Kasumi-1 (cell line): Measurements from ENCODE around the gene PMS1.
"Not testable (repeated sequence)": the region's sequence is repeated elsewhere in the genome, so short reads cannot be mapped to it uniquely, and the experiment has no call there.

Experiments
- DNase-seq, 2 experiments: peaks; one replicate each; lab custom pipeline; 2025; lab: John Stamatoyannopoulos, UW

The PMS1 gene

GRCh38 chr2:189783927-189784867 lies at the start of gene PMS1, which contains the start of gene ORMDL1:
PMS1 (plus strand) TSS chr2:189784450; CDS start chr2:189791810, 7,360 bp downstream.
ORMDL1 (minus strand) TSS chr2:189784339; CDS start chr2:189782595, 1,744 bp downstream.
- DNase-seq: peak; percentile 95 to 96

- peak; percentile 69 to 83 for DNase-seq
Measured at GRCh38 chr2:189751080-189751658, 33.1 kb upstream of the PMS1 start.

- DNase-seq: no peak
Measured at GRCh38 chr2:189756311-189756952, 27.8 kb upstream of the PMS1 start.

- DNase-seq: not testable (repeated sequence)
Measured at GRCh38 chr2:189760154-189760553, 24.1 kb upstream of the PMS1 start.

GRCh38 chr2:189762229-189762550 lies 22.1 kb upstream of the PMS1 start:
- no peak for DNase-seq

- peak; percentile 99 for DNase-seq
Measured at GRCh38 chr2:189762551-189763298, 21.5 kb upstream of the PMS1 start, which contains the start of gene OSGEPL1. OSGEPL1 (minus strand) TSS chr2:189762792; CDS start chr2:189761640, 1,152 bp downstream.

- peak; percentile 32 to 57 for DNase-seq
Measured at GRCh38 chr2:189763908-189764661, 20.2 kb upstream of the PMS1 start.

- DNase-seq: no peak
Measured at GRCh38 chr2:189770590-189771322, 13.5 kb upstream of the PMS1 start.

GRCh38 chr2:189772212-189772611 lies 12.0 kb upstream of the PMS1 start:
- DNase-seq: no peak

GRCh38 chr2:189782221-189782671 lies 2.0 kb upstream of the PMS1 start:
- DNase-seq: no peak

- DNase-seq: peak; percentile 72 to 77
Measured at GRCh38 chr2:189783451-189783926, 761 bp upstream of the PMS1 start.

GRCh38 chr2:189791338-189792042 lies 7.2 kb downstream of the PMS1 start:
- DNase-seq: no peak

- DNase-seq: no peak
Measured at GRCh38 chr2:189794310-189794709, 10.1 kb downstream of the PMS1 start.

GRCh38 chr2:189797902-189798301 lies 13.7 kb downstream of the PMS1 start:
- no peak for DNase-seq

- DNase-seq: peak; percentile 82 to 91
Measured at GRCh38 chr2:189798312-189799029, 14.2 kb downstream of the PMS1 start.

GRCh38 chr2:189799030-189799331 lies 14.7 kb downstream of the PMS1 start:
- no peak for DNase-seq

GRCh38 chr2:189799531-189799930 lies 15.3 kb downstream of the PMS1 start:
- DNase-seq: no peak

- no peak for DNase-seq
Measured at GRCh38 chr2:189802396-189802912, 18.2 kb downstream of the PMS1 start.

- DNase-seq: no peak
Measured at GRCh38 chr2:189803431-189803830, 19.2 kb downstream of the PMS1 start.
